ENCODE measurements around the gene TMPRSS3.

Gene TMPRSS3

DNA sequence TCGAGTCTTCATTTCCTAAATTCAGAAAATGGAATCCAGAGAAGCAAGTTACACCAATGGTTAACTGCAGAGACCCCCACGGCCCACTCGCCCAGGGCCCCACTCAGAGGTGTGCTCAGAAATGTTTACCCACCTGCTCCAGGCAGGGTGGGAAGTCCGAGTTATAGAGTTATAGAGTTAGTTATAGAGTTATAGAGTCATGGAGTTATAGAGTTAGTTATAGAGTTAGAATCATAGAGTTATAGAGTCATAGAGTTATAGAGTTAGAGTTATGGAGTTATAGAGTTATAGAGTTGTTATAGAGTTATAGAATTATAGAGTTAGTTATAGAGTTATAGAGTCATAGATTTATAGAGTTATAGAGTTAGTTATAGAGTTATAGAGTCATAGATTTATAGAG, 39.5 kb upstream of the TMPRSS3 start:
- TF ChIP-seq, protein P1, sequence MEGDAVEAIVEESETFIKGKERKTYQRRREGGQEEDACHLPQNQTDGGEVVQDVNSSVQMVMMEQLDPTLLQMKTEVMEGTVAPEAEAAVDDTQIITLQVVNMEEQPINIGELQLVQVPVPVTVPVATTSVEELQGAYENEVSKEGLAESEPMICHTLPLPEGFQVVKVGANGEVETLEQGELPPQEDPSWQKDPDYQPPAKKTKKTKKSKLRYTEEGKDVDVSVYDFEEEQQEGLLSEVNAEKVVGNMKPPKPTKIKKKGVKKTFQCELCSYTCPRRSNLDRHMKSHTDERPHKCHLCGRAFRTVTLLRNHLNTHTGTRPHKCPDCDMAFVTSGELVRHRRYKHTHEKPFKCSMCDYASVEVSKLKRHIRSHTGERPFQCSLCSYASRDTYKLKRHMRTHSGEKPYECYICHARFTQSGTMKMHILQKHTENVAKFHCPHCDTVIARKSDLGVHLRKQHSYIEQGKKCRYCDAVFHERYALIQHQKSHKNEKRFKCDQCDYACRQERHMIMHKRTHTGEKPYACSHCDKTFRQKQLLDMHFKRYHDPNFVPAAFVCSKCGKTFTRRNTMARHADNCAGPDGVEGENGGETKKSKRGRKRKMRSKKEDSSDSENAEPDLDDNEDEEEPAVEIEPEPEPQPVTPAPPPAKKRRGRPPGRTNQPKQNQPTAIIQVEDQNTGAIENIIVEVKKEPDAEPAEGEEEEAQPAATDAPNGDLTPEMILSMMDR (IDR thresholded peaks at IDR 0.05; ENCODE audit: borderline replicate concordance, control extremely low read depth, extremely low read depth, insufficient read depth, missing control alignments): no peak
- in situ Hi-C loops (cut with MboI; ENCODE audit: low sequenced_read_pairs, unreplicated experiment): no loop called here
- DNase-seq (ENCODE audit: low spot score): no peak

DNA sequence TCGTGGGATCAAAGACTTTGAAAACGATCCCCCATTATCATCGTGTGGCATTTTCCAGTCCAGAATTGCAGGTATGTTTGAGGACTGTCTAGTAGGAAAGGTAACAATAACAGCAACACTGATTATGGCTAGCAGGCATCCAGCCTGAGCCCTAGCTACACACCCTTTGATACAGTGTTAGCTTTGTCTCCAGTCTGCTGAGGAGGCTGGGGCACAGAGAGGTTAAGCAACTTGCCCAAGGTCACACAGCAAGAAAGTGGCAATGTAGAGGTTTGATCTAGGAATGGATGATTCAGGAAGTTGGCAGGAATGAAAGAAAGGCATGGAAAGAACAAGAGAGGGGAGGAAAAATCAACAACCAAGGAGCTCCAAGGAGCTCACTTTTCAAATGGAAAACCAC, 39.0 kb upstream of the TMPRSS3 start:
- TF ChIP-seq, protein P1 (IDR thresholded peaks at IDR 0.05; ENCODE audit: borderline replicate concordance, control extremely low read depth, extremely low read depth, insufficient read depth, missing control alignments): no peak
- in situ Hi-C loops (cut with MboI; ENCODE audit: low sequenced_read_pairs, unreplicated experiment): no loop called here

DNA sequence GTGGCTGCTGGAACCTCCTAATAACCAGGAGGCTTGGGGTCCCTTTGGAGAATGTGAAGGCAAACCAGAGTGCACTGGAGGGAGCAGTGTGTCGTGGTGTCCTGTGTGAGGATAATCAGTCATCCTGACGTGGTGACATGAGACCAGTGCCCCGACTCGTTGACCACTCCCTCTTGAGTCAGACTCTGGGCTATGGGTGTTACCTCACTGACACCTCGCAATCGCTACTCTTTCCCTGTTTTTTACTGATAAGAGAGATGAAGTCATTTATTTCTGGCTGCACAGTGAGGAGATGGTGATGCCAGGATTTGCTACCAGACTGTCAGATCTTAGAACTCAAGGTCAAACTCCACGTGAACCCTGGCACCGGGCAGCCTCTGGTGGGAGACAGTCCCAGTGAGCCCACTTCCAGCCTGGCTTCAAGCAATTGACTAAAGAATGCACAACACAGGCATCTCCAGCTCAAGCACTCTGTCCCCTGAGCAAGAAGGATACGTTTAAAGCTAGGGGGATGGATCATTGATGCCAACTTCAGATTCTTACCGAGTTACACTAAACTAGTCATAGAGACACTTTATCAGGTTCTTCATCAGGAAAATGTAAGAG, 38.2 kb upstream of the TMPRSS3 start:
- in situ Hi-C loops (cut with MboI; ENCODE audit: low sequenced_read_pairs, unreplicated experiment): no loop called here
- TF ChIP-seq, protein P1 (IDR thresholded peaks at IDR 0.05; ENCODE audit: borderline replicate concordance, control extremely low read depth, extremely low read depth, insufficient read depth, missing control alignments): no peak
- no peak for DNase-seq (ENCODE audit: low spot score)

More for the DNA sequence above, 39.0 kb upstream of the TMPRSS3 start:
- no peak for DNase-seq (ENCODE audit: low spot score)

DNA sequence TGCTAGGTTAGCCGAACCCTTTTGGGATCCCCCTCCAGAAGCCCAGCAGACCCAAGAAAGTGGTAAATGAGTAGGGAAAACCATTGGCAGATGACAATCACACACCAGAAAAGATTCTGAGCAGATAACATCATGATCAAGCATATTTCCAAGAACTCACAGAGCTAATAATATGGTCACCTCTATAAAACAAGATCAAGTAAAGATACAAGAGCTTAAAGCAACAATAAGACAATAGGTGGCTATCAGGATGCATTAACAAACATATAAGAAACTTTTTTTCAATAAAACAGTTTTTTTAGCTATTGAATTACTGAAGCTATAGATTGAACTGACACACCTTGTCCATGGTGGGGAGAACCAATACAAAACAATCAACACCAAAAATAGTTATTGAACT, 36.8 kb upstream of the TMPRSS3 start:
- TF ChIP-seq, protein P1 (IDR thresholded peaks at IDR 0.05; ENCODE audit: borderline replicate concordance, control extremely low read depth, extremely low read depth, insufficient read depth, missing control alignments): no peak
- in situ Hi-C loops (cut with MboI; ENCODE audit: low sequenced_read_pairs, unreplicated experiment): no loop called here
- no peak for DNase-seq (ENCODE audit: low spot score)

DNA sequence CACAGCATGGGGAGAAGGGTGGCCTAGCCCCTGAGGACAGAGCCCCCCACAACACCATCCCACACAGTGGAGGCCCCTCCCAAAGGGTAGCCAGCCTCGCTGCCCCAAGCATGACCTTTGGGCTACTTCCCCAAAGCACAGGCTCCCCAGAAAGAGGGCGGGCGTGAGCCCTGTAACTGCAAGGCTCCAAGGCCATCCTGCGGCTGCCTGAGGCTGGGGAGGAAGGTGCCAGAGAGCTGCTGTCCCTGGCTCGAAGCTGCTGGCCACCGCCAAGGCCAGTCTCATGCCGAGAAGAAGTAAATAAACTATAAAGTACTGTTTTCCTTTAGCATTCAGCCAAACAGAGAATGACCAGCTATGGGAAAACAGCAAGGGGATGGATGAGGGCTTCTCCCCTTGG, 35.3 kb upstream of the TMPRSS3 start:
- in situ Hi-C loops (cut with MboI; ENCODE audit: low sequenced_read_pairs, unreplicated experiment): no loop called here
- DNase-seq (ENCODE audit: low spot score): no peak
- TF ChIP-seq, protein P1 (IDR thresholded peaks at IDR 0.05; ENCODE audit: borderline replicate concordance, control extremely low read depth, extremely low read depth, insufficient read depth, missing control alignments): no peak

DNA sequence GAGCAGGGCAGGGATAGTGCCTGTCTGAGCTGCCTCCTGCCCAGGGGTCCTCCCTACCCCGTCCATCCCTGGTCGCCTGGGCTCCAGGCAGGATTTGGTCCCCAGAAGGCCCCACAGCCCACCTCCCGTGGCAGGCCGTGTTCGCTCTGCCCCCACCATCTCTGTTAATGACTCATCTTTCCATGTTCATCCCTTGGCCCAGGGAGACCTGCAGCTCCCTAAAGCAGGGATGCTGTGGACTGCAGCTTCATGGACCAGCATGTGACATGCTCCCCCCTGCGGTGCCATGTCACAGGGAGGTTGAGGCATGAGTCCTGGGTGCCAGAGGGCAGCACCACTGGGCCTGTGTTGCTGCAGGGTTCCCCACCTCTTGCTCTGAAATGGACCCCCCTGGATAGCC, 34.7 kb upstream of the TMPRSS3 start:
- TF ChIP-seq, protein P1 (IDR thresholded peaks at IDR 0.05; ENCODE audit: borderline replicate concordance, control extremely low read depth, extremely low read depth, insufficient read depth, missing control alignments): no peak
- in situ Hi-C loops (cut with MboI; ENCODE audit: low sequenced_read_pairs, unreplicated experiment): no loop called here
- DNase-seq (ENCODE audit: low spot score): no peak
